ENCODE measurements around the gene HCRTR2.

- no peak for TF ChIP-seq POLR2A (IDR thresholded peaks at IDR 0.05; ENCODE audit: low read depth, low read length)
- no peak for TF ChIP-seq POLR2AphosphoS5 (IDR thresholded peaks at IDR 0.05; ENCODE audit: low read depth, low read length)
- TF ChIP-seq TAF1 (IDR thresholded peaks at IDR 0.05; ENCODE audit: low read depth, low read length), result no peak
- no peak for TF ChIP-seq PAX5 (IDR thresholded peaks at IDR 0.05; ENCODE audit: insufficient read depth, low read length, severe bottlenecking)
- no peak for TF ChIP-seq SPI1 (IDR thresholded peaks at IDR 0.05; ENCODE audit: low read depth, low read length)
These were observed 125.1 kb downstream of the HCRTR2 start for GRCh38 chr6:55299286-55299985.

All from GM12891 (cell line).